ENCODE measurements around the gene EPB42.

EPB42 gene

DNA sequence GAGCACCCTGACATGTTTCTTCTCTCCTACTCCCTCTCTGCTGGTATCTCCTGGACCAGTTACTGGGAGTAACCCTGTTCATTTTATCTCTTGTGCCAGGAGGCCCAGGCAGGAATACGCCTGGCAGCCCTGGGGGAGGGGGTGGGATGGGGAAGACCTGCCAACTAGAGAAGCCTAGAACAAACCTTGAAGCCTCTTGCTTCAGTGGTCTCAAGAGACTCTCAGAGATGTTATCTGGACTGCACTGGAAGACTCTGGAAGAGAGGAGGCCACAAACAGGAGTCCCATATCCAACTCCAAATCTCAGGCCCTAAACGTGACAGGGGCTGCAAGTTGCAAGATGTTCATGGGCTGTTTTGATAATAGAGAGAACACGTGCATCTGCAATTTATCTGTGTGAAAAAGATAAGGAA is at the start of gene EPB42:
Gene EPB42, minus strand, starts transcription at position 28 of the 413 bp plus-strand sequence. CDS start 193 bp downstream, outside the sequence.
- no peak for DNase-seq (ENCODE audit: low spot score)

DNA sequence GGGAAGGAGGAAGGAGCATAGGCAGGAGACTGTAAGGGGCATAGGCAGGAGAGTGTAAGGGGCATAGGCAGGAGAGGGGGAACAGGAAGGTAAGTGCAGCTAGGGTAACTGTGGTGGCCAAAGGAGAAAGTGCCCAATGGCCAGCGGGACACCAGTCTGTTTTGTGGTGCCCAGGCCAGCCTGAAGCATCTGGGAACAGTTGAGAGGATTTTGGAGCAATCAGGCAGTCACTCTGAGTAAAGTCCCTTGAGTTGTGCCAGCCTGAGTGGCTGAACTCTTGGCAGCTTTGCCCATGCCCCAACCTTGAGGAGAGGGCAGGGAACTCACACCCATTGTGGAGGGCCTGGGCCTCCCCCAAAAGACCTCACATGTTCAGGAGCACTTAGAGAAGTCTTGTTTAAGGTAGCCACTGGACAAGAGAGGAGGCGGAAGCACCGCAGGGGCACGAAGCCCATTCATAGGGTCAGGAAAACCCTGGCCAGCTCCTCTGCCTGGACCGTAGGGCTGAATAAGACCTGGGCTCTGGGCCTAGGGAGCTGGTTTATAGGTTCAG is 49.4 kb upstream of the EPB42 start:
- DNase-seq (ENCODE audit: low spot score): no peak

DNA sequence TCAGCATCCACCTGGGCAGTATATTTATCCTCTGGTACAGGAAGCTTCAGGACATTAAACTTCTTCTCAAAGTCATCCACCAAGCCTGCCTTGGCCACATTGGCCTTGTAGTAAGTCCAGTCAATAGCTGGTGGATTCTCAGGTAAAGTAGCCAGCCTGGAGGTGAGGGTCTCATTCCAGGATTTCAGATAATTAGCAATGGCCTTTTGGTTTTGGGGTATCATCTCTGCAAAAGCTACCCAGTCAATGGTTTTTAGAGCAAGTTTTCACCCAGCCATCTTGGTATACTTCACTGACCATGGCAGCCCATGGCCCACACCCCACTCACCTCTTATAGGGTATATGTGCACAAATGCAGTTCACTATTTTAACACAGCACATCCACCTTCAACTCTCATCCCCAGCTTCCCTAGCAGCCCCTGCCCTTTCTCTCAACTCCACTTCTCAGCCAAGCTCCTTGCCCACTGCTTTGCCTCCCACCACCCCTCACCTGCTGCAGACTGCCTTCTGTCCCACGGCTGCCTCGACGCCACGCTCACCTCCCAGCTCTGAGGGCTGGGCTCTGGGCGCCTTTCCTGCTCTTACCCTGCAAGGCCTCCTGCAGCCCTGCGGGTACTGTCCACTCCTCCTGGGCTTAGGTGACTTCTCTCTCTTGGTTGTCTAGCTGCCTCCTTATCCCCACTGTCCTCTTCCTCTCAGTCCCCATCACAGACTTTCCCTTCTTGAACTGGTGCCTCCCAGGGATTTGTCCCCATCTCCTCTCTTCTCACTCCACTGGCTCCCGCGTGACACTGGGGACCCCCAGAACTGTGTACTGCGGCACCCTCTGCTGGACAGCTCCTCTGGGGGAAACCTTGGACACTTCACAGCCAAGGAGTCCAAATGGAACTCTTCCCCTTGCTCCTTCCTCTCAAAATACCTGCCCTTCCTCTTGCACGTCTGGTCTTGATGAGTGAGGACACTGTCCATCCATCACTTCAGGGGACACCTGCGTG is 47.6 kb upstream of the EPB42 start:
- no peak for DNase-seq (ENCODE audit: low spot score)

DNA sequence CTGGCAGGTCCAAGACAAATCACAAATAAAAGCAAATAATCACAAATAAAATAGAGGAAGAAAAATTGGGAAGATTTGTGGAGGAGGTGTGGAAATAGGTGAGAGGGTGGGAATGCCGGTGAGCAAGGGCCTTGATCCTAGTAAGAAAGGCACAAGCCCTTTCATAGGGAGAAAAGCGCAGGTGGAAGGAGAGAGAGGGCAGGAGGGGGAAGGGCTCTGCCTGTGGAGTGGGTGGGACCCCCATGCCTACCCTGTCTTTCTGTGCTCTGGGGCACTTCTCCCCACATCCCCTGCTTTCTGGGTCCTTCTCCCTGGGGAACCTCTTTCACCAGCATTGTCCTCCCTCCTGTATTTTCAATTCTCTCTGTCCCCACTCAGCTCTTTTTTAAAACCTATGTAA is 46.6 kb upstream of the EPB42 start:
- no peak for DNase-seq (ENCODE audit: low spot score)

DNA sequence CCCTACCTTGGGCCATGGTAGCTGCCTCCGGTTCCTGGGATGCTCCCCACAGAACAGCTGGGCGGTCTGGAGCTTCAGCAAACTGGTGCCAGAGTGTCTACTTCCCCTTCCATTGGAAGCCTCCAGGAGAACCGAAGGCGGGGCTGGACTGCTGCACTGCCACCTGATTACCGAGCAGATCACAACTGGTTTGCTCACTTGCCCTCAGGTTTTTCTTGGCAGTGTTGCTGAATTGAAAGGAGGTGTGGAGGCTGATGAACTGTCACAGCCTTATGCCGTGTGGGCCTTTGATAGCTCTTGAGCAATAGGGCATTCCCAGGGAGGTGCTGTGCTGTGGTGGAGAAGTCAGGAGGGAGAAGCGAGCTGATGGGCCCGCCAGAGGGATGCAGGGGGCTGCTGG is 46.0 kb upstream of the EPB42 start, which contains the start of gene TGM5:
Gene TGM5, minus strand, starts transcription at position 95 of the 400 bp plus-strand sequence. Its CDS starts 79 bp downstream, at position 16.
- no peak for DNase-seq (ENCODE audit: low spot score)

DNA sequence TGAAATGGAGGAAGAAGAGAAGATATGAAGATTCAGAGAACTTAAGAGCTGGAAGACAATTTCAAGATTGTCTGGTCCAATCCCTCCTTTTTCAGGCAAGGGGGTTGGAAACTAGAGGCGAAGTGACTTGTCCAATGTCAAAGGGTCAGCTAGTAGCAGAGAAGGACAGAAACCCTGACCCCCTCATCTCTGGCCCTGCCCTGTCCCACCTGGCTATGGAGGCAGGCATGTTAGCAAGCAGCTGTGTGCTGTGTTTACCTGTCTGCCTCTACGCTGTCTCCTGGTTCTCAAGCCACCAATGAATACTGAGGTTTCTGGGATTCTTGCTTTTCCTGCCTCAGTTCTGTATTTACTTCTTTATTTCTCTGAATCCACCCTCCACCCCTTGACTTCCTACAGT is 45.6 kb upstream of the EPB42 start:
- no peak for DNase-seq (ENCODE audit: low spot score)

DNA sequence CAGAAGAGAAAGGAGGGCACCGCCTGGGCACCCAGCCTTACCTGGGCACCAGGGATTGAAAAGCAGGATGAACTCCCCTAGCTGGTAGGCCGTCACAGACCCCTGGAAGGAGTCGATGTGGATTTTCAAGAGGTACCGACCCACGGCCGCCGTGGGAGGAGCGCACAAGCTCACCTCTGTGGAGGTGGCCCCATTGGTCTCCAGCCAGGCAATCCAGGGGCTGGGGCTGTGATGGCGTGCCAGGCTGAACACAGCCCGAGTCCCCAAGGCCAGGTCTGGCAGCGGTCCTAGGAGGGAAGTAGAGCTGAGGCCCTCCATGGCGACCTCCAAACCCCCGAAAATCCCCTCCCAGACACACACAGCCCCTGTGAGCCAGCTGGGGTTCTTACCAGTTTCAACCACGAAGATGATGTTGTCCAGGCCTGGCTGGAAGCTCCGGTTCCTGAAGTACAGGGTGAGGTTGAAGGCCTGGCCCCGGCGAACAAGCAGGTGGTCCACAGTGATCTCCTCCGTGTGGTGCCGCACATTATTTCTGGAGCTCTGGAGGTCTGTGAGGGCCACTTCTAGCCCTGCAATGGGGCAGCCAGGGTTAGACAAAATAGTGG is 39.3 kb upstream of the EPB42 start:
- DNase-seq (ENCODE audit: low spot score): no peak

DNA sequence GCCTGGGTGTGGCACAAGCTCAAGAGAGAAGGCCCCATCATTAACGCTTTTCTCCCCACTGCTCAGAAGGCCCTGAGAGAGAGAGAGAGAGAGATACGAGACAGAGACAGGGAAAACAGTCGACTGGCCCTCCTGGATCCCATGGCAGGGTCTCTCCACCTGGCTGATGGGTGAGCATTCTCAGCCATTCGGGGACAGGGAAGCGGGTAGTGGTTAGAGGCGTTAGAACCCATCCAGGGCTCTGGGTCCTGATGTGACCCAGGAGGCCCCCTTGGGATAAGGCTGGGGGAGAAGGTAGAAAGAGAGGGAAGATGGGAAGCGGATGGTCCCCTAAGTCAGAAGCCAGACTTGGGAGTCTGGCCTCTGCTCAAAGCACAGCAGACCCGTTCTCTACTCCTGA is 38.0 kb upstream of the EPB42 start:
- DNase-seq (ENCODE audit: low spot score): no peak

DNA sequence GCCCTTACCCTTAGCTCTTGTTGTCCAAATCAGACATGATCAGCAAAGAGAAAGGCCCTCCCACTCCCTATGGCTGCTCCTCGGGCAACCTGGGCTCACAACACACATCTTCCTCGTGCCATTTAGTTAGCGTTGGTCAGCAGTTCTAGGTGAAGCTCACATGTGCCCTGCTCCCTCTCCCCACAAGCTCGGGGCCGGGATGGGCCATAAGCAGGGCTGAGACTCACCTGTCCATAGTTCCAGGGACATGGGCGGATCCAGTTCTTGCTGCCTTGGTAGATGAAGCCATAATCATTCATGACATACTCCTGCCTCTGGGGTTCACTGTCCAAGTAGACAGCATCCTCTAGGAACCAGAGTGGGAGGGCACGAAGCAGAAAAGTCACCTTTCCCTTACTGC is 35.5 kb upstream of the EPB42 start:
- DNase-seq (ENCODE audit: low spot score): no peak

DNA sequence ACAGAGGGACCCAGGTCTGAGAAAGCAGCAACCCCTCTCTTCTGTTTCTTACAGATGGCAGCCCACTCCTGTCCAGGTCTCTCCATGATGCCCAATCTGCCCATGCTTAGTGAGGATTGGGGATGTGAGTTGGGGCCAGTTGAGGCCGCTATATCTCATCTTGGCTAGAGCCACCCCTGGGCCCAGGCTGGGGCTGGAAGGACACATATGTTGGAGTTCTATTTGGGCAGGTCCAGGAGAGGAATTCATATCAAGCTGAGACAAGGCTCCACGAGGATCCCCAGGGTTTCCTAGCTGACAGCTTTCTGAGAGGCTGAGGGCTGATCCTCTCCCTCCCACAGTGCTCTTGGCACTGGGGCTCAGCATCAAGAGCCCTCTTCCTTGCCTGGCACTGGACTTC is 34.6 kb upstream of the EPB42 start:
- no peak for DNase-seq (ENCODE audit: low spot score)

DNA sequence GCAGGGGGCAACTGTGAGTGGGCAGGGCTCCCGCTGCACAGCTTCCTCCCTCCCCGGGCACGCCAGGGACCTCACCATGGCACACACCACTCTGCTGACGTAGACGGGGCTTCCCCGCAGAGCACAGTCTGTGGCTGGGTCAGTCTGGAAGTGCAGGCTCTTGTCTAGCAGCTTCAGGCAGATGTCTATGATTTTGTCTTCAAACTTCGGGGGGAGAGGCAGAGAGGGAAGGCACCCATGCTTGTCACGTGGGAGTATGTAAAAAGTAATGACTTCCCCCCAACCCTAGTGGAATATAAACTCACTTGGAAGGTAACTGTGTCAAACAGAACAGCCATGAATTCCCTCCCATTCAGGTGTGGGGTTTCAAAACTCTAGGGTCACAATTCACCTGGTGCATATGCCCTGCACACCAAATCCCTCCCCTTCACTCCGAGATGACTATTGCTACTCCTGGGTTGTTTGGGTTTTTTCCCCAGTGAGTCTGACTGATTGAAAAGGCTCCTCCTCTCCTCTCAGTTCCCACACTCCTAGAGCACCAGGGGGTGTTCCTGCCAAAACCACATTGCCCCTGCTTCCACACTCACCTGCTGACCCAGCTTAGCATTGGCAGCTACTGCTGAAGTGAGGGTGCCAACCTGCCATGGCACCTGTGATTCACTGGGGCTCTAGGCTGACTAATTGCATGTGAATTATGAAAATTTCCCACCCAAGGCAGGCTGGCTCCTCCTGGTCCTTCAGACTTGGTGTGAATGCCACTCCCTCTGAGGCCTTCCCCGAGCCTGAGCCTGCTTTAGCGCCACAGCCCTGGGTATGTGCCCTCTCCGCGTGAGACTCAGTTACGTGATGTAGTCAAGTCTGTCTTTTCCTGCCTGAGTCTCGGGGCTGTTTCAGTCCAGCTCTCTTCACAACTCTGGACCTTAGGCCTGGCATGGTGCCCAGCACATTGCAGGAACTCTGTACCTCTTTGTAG is 32.9 kb upstream of the EPB42 start:
- no peak for DNase-seq (ENCODE audit: low spot score)

DNA sequence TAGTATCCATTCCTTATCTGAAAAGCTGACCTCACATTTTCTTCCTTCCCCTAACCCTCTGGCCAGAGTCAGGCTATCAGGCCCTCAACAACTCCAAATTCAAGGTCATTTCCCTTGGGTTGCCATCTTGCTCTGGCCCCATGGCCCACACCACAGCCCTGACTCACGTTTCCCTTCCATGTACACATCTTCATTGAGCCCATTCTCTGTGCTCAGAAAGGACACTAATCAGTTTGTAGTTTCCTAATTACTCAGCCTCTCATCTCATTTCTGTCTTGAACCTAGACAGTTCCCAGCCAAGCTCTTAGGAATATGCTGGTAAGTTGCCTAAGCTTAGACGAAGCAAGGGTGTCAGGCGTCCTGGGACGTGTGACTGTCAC is 31.0 kb upstream of the EPB42 start:
- no peak for DNase-seq (ENCODE audit: low spot score)

DNA sequence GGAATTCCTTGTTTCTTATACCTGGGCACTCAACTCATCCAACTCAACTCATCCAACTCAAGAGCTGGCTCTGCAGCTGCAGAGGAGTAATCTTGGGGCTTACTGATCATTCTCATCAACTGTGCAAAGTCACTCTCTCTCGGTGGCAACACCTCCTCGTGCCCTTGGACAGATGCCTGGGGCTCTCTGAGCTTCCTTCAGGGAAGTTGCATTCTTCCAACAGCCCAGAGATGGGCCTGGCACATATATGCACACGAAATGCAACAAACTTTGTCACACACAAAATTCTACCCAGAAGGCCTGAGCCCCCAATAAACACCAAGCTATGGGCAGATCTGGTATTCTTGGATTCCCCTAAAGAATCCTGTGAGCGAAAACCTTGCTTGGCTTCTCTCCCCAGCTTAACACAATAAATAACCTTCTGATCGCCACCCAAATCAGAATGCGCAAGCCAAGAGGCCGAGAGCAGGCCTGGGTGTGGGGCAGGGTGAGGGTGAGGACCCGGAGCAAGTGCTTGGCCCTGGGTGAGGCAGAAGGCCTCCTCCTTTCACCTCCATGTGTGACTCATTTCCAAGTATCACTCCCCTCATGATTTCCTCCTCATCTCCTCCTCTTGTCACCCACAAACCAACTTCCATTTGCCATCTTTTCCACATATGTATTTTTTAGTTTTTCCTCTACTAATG is 30.5 kb upstream of the EPB42 start:
- no peak for DNase-seq (ENCODE audit: low spot score)

DNA sequence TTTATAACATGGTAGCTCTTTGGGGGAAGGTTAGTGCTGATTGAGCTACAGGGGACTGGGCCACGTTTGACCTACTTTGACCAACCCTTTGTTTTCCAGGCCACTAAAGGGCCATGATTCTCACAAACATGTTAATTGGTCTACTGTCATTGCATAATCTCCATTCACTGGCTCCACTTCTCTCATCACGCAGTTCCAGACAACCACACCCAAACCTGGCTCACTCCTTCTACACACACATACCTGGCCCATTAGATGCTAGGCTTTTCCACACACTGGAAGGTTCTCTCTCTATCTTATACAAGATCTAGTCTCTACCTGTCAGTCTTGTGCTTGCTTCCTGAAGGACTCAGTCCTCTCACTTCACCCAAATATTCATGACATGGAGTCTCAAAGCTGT is 30.0 kb upstream of the EPB42 start:
- DNase-seq (ENCODE audit: low spot score): no peak

DNA sequence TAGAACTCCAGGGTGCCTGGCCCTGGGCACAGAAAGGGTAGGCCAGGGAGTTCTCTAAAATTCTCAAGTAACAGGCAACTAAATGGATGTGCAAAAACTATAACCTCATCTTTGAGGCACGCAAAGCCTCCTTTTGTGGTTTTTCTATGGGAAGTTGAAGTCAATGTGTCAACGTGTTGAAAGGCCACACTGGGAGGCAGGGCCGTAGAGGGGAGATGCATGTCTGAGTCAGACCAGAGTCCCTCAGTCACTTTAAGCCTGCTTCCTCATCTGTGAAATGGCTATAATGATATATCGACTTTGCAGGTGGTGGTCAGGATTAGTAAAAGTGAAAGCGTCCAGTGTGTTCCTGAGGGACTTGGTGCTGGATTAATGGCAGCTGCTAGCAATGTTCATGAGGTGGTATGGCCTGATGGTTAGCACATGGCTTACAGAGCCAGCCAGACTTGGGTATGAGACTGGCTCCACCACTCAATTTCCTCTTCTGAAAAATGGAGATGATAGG is 28.9 kb upstream of the EPB42 start:
- DNase-seq (ENCODE audit: low spot score): no peak

DNA sequence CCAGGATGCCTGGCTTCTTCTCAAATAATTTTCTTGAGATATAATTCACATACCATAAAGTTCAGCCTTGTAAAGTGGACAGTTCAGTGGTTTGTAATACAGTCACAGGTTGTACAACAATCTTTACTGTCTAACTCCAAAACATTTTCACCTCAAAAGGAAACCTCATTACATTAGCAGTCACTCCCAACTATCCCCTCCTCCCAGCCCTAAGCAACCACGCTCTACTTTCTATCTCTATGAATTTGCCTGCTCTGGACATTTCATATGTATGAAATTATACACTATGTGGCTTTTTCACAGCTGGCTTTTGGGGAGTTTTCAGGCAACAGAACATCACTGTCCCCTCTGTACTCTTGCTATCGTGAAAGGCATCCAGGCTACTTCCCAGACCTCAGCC is 28.4 kb upstream of the EPB42 start:
- DNase-seq (ENCODE audit: low spot score): no peak

DNA sequence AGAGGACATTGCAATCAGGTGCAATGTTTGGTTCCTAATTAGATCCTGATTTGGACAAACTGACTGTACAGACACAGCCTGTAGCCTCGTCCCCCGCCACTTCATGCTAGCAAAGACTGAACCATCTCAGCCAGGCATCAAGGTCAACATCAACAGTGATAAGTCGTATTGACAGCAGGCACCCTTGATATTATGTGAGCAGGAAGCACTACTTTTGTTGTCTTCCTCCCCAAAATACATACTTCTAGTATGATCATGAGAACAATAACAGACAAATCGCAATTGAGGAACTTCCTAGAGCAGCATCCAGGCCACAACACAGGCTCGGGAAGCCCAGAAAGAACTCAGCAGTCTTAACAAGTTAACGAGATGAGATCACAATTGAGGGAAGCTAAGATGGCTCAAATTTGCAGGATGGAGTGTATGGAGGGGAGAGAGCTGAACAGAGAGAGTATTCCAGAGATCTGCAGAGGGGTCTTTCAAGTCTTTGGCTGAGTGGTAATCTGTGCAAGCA is 25.5 kb upstream of the EPB42 start:
- DNase-seq (ENCODE audit: low spot score): no peak

DNA sequence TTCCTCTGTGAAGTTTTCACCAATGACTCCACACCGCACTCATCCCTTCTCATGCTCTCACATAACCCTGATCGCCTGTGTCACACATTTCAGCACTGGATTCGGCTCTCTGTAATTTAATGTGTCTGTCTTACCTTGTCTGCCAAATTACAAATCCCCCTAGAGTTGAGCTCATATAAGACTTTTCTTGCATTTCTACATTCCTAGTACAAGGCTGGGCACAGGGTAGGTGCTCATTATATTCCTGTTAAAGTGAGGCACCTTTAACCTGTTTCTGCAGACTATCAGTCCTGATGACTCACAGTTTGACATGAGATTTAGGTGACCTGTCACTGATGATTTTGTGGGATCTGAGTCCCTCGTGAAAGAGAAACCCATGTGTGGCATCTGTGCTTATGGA is 23.3 kb upstream of the EPB42 start:
- DNase-seq (ENCODE audit: low spot score): no peak

DNA sequence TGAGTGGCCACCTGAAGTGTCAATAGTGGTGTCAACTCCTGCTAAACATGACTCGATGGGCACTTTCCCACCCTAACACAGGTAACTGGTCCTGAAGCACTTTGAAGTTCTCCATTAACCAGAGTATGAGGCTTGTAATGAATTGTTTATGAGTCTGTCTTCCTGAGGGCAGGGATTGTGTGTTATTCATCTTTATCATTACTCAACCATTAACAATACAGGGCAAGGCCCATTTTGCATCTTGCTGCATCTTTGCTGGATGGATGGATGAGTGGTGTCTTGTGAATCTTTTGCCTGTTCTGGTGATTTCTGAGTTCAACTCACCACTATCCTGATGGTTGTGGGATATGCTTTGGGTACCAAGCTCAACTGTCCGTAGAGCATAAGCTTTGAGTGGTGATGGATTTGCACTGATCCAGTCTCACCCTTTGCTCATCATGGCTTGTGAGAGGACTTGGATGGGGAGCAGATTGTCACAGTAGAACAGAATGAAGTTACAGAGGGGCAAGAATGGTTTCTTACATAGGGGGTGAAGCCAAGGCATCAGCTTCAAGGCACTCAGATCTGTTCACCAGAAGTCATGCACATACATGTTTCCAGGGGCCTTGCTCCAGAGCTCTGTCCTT is 22.3 kb upstream of the EPB42 start:
- DNase-seq (ENCODE audit: low spot score): no peak

DNA sequence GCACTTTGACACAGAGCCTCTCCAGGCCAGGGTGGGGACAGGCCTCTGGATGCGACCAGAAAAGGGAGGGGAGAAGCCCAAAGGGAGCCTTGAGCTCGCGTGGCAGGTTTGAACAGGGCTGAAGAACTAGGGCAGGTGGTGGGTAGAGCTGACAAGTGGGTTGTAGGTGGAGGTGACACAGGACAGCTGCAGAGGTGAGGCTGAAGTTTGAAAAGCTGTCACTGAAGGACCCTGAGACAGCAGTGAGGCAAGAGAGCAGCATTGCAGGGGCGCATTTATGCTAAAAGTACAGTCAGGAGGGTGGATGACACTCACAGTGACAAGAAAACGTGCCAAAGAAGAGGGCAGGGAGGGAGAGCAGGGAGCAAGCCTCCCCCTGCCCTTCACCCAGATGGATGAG is 21.8 kb upstream of the EPB42 start:
- no peak for DNase-seq (ENCODE audit: low spot score)

Measured in left forelimb (tissue), 1 donor.